ENCODE measurements around the gene TAF1D. TPM values are rescaled to one million over a fixed set of nuclear protein-coding genes. Genes with fewer than 3 reads are reported as not detected.

The TAF1D gene
- total RNA-seq, 2 donors from 2014 or later, result 71.5 to 80.6 TPM

- intact Hi-C loops (cut with DNase I, micrococcal nuclease), result loop anchor here in 1 of 2 donors (10.0 kb wide), 1 partner anchor 108 kb away; no protein-coding TSS in a partner anchor
- ATAC-seq (no peak), DNase-seq (no peak)
Observed at GRCh38 chr11:93686812-93687211, 54.5 kb downstream of the TAF1D start.

- DNase-seq (no peak), ATAC-seq (no peak)
- intact Hi-C loops (cut with DNase I, micrococcal nuclease), result loop anchor here in 1 of 2 donors (10.0 kb wide), 1 partner anchor 109 kb away; no protein-coding TSS in a partner anchor
Observed at GRCh38 chr11:93686226-93686625, 55.1 kb downstream of the TAF1D start.

Small RNAs within 50 kb of the gene (microRNA-seq; reads per million reads assigned to microRNA genes)
- gene MIR1304, result 12.8 to 17.7 reads per million in 2 donors

Other genes with a start within 250 kb of the TAF1D start
- gene SMCO4, start 198.1 kb downstream of the TAF1D start, total RNA-seq, result 10 to 100 TPM; 56.8 to 74.8 TPM
- 1 to 10 TPM; 7.2 to 8.2 TPM for gene CEP295, start 79.8 kb downstream of the TAF1D start, total RNA-seq
- 10 to 100 TPM; 52.7 to 61.4 TPM for gene C11orf54, start 177 bp upstream of the TAF1D start, total RNA-seq
- 10 to 100 TPM; 22.6 to 25.6 TPM for gene MED17, start 42.8 kb upstream of the TAF1D start, total RNA-seq
- 1 to 10 TPM; 1.1 to 2.5 TPM for gene VSTM5, start 109.1 kb upstream of the TAF1D start, total RNA-seq